ENCODE measurements around the gene LAMC1.
"Not testable (repeated sequence)": the region's sequence is repeated elsewhere in the genome, so short reads cannot be mapped to it uniquely, and the experiment has no call there.

The LAMC1 gene

DNA sequence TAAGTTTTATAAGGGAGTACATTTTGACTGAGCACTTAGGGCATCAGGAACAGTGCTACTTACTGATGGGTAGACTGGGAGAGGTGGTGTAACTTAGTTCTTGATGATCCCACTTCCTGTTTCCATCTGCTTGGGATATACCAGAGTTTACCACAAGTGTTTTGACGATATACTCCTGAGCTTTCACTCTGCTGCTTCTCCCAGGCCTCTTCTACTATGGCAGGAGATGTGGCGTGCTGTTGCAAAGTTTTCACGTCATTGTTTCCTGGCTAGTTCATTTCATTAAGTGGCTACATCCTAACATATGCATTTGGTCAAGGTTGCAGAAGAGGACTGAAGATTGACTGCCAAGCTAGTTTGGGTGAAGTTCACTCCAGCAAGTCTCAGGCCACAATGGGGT is 121.5 kb downstream of the LAMC1 start:
- POLR2A ChIA-PET: no interaction called here
- Histone ChIP-seq H3K27ac (ENCODE audit: insufficient read depth in 1 of 2, low read depth in 1 of 2, low read length in 2 of 2, poor library complexity in 1 of 2, severe bottlenecking in 2 of 2) (no peak overlapping the region), H3K4me3 (ENCODE audit: control insufficient read depth in 1 of 7, extremely low read depth in 1 of 7, insufficient read depth in 4 of 7, low read depth in 2 of 7, low read length in 6 of 7) (no peak overlapping the region), H3K27me3 (replicated peaks in 2 of 5; ENCODE audit: control insufficient read depth in 4 of 5, insufficient read depth in 5 of 5, low read length in 4 of 5) (peaks cover 0 to 1% (median 0%) of the 10 kb centered on the region in 5 experiments), H3K4me1 (ENCODE audit: control extremely low read depth in 1 of 4, control insufficient read depth in 4 of 4, insufficient read depth in 4 of 4, low read length in 3 of 4) (peaks cover 0 to under 1% (median 0%) of the 10 kb centered on the region in 4 experiments), H3K9me3 (ENCODE audit: control extremely low read depth in 1 of 5, control insufficient read depth in 4 of 5, insufficient read depth in 2 of 5, low read depth in 1 of 5, low read length in 4 of 5) (no peaks in the 10 kb centered on the region), H3K36me3 (ENCODE audit: control insufficient read depth in 4 of 4, insufficient read depth in 4 of 4, low read length in 3 of 4) (peaks cover 0 to 12% (median 2%) of the 10 kb centered on the region in 4 experiments)
- DNase-seq: no peak
- 0% methylated on average over 1 of the region's 3 CpGs for WGBS (ENCODE audit: insufficient coverage)
- CTCF ChIA-PET: no interaction called here

DNA sequence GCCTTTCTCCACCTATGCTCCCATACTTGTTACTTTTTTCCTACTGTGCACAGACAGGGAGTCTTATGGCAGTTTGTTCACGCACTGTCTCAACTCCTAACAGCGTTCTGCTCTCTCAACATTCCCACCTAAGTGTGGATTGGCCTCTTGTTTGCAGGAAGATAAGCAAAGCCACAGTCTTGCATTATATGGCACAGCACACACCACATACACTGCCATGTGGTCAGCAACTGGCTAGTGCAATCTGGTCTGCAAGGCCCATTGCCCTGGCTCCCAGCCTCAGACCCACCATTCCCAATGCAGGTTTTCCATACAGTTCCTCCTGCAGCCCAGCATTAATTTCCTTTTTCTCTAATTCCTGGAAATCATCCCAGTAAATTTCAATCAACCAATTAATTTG is 124.5 kb downstream of the LAMC1 start:
- WGBS (ENCODE audit: insufficient coverage): 100% methylated on average over 2 of the region's 2 CpGs
- no peak for DNase-seq
- CTCF ChIA-PET: no interaction called here

DNA sequence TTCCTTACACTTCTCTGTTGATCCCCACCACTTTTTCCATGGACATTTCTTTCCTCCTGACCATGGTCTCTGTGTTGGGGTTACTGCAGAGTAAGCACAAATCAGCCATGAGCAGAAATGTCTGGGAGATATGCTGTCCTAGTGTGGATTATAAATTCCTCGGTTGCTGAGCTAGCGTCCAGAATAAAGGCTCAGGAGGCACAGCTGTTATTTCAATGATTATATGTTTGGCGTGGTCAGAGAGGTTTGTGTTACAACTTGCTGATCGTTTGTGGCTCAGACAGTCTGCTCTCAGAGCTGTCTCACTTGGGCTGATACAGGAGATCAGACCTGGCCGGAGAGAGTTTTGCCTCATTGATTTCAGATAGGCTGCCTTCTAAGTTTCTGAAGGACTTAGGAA is 125.4 kb downstream of the LAMC1 start:
- CTCF ChIA-PET: interaction anchor here (1.0 kb wide), 1 partner anchor 12 kb away, joined by 4 read pairs; no protein-coding TSS in a partner anchor
- POLR2A ChIA-PET: no interaction called here
- no peak overlapping the region for H3K4me3 ChIP-seq (ENCODE audit: control insufficient read depth in 1 of 7, extremely low read depth in 1 of 7, insufficient read depth in 4 of 7, low read depth in 2 of 7, low read length in 6 of 7)

More for the DNA sequence above, 124.5 kb downstream of the LAMC1 start:
- H3K9me3 ChIP-seq (ENCODE audit: control extremely low read depth in 1 of 5, control insufficient read depth in 4 of 5, insufficient read depth in 2 of 5, low read depth in 1 of 5, low read length in 4 of 5): no peaks in the 10 kb centered on the region
- H3K36me3 ChIP-seq (ENCODE audit: control insufficient read depth in 4 of 4, insufficient read depth in 4 of 4, low read length in 3 of 4): peaks cover 0 to 6% (median under 1%) of the 10 kb centered on the region in 4 experiments
- POLR2A ChIA-PET: no interaction called here
- no peak overlapping the region for H3K27ac ChIP-seq (ENCODE audit: insufficient read depth in 1 of 2, low read depth in 1 of 2, low read length in 2 of 2, poor library complexity in 1 of 2, severe bottlenecking in 2 of 2)
- no peak overlapping the region for H3K4me3 ChIP-seq (ENCODE audit: control insufficient read depth in 1 of 7, extremely low read depth in 1 of 7, insufficient read depth in 4 of 7, low read depth in 2 of 7, low read length in 6 of 7)
- no peaks in the 10 kb centered on the region for H3K4me1 ChIP-seq (ENCODE audit: control extremely low read depth in 1 of 4, control insufficient read depth in 4 of 4, insufficient read depth in 4 of 4, low read length in 3 of 4)
- H3K27me3 ChIP-seq (replicated peaks in 2 of 5; ENCODE audit: control insufficient read depth in 4 of 5, insufficient read depth in 5 of 5, low read length in 4 of 5): peaks cover 0 to 1% (median 0%) of the 10 kb centered on the region in 5 experiments

DNA sequence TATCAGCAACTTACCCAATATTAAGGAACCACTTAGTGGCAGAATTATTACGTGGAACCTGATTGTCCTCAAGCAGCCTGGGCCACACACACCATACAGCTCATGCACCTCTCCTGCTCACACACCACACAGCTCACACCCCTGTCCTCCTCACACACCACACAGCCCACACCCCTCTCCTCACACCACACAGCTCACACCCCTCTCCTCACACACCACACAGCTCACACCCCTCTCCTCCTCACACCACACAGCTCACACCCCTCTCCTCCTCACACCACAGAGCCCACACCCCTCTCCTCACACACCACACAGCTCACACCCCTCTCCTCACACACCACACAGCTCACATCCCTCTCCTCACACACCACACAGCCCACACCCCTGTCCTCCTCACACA is 126.1 kb downstream of the LAMC1 start:
- Histone ChIP-seq H3K4me1 (ENCODE audit: control extremely low read depth in 1 of 4, control insufficient read depth in 4 of 4, insufficient read depth in 4 of 4, low read length in 3 of 4) (no peaks in the 10 kb centered on the region), H3K36me3 (ENCODE audit: control insufficient read depth in 4 of 4, insufficient read depth in 4 of 4, low read length in 3 of 4) (no peaks in the 10 kb centered on the region), H3K27me3 (replicated peaks in 2 of 5; ENCODE audit: control insufficient read depth in 4 of 5, insufficient read depth in 5 of 5, low read length in 4 of 5) (peaks cover 0 to 1% (median 0%) of the 10 kb centered on the region in 5 experiments), H3K4me3 (ENCODE audit: control insufficient read depth in 1 of 7, extremely low read depth in 1 of 7, insufficient read depth in 4 of 7, low read depth in 2 of 7, low read length in 6 of 7) (no peak overlapping the region), H3K9me3 (ENCODE audit: control extremely low read depth in 1 of 5, control insufficient read depth in 4 of 5, insufficient read depth in 2 of 5, low read depth in 1 of 5, low read length in 4 of 5) (no peaks in the 10 kb centered on the region), H3K27ac (ENCODE audit: insufficient read depth in 1 of 2, low read depth in 1 of 2, low read length in 2 of 2, poor library complexity in 1 of 2, severe bottlenecking in 2 of 2) (no peak overlapping the region)
- no peak for DNase-seq
- POLR2A ChIA-PET: no interaction called here
- WGBS (ENCODE audit: insufficient coverage): 80% methylated on average over 1 of the region's 1 CpG
- CTCF ChIA-PET: interaction anchor here (1.0 kb wide), 1 partner anchor 13 kb away, joined by 4 read pairs; no protein-coding TSS in a partner anchor

More for the DNA sequence above, 125.4 kb downstream of the LAMC1 start:
- no peaks in the 10 kb centered on the region for H3K4me1 ChIP-seq (ENCODE audit: control extremely low read depth in 1 of 4, control insufficient read depth in 4 of 4, insufficient read depth in 4 of 4, low read length in 3 of 4)
- H3K27me3 ChIP-seq (replicated peaks in 2 of 5; ENCODE audit: control insufficient read depth in 4 of 5, insufficient read depth in 5 of 5, low read length in 4 of 5): peaks cover 0 to 1% (median 0%) of the 10 kb centered on the region in 5 experiments
- no peak for DNase-seq
- 98% methylated on average over 5 of the region's 5 CpGs for whole genome bisulfite sequencing (ENCODE audit: insufficient coverage)
- no peaks in the 10 kb centered on the region for H3K36me3 ChIP-seq (ENCODE audit: control insufficient read depth in 4 of 4, insufficient read depth in 4 of 4, low read length in 3 of 4)
- H3K9me3 ChIP-seq (ENCODE audit: control extremely low read depth in 1 of 5, control insufficient read depth in 4 of 5, insufficient read depth in 2 of 5, low read depth in 1 of 5, low read length in 4 of 5): no peaks in the 10 kb centered on the region
- H3K27ac ChIP-seq (ENCODE audit: insufficient read depth in 1 of 2, low read depth in 1 of 2, low read length in 2 of 2, poor library complexity in 1 of 2, severe bottlenecking in 2 of 2): no peak overlapping the region

DNA sequence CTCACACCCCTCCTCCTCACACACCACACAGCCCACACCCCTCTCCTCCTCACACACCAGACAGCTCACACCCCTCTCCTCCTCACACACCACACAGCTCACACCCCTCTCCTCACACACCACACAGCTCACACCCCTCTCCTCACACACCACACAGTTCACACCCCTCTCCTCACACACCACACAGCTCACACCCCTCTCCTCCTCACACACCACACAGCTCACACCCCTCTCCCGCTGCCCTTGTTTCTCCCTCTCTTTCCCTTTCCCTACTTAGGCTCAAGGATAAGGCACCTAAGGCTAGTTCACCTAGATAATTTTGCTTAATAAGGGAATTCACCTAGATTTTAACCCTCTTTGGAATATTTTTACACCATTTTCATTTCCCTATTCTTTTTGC is 126.8 kb downstream of the LAMC1 start:
- H3K4me1 ChIP-seq (ENCODE audit: control extremely low read depth in 1 of 4, control insufficient read depth in 4 of 4, insufficient read depth in 4 of 4, low read length in 3 of 4); H3K4me3 ChIP-seq (ENCODE audit: control insufficient read depth in 1 of 7, extremely low read depth in 1 of 7, insufficient read depth in 4 of 7, low read depth in 2 of 7, low read length in 6 of 7); CTCF ChIA-PET; POLR2A ChIA-PET; H3K27me3 ChIP-seq (replicated peaks in 2 of 5; ENCODE audit: control insufficient read depth in 4 of 5, insufficient read depth in 5 of 5, low read length in 4 of 5); DNase-seq; H3K27ac ChIP-seq (ENCODE audit: insufficient read depth in 1 of 2, low read depth in 1 of 2, low read length in 2 of 2, poor library complexity in 1 of 2, severe bottlenecking in 2 of 2); H3K9me3 ChIP-seq (ENCODE audit: control extremely low read depth in 1 of 5, control insufficient read depth in 4 of 5, insufficient read depth in 2 of 5, low read depth in 1 of 5, low read length in 4 of 5); H3K36me3 ChIP-seq (ENCODE audit: control insufficient read depth in 4 of 4, insufficient read depth in 4 of 4, low read length in 3 of 4): not testable (repeated sequence)
- 83% methylated on average over 1 of the region's 1 CpG for WGBS (ENCODE audit: insufficient coverage)

- ChIA-PET POLR2A (no interaction called here), CTCF (no interaction called here)
- no peak for DNase-seq
- H3K27me3 ChIP-seq (replicated peaks in 2 of 5; ENCODE audit: control insufficient read depth in 4 of 5, insufficient read depth in 5 of 5, low read length in 4 of 5): peaks cover 0 to 1% (median 0%) of the 10 kb centered on the region in 5 experiments
- H3K4me3 ChIP-seq (ENCODE audit: control insufficient read depth in 1 of 7, extremely low read depth in 1 of 7, insufficient read depth in 4 of 7, low read depth in 2 of 7, low read length in 6 of 7): no peak overlapping the region
- no peak overlapping the region for H3K27ac ChIP-seq (ENCODE audit: insufficient read depth in 1 of 2, low read depth in 1 of 2, low read length in 2 of 2, poor library complexity in 1 of 2, severe bottlenecking in 2 of 2)
- H3K36me3 ChIP-seq (ENCODE audit: control insufficient read depth in 4 of 4, insufficient read depth in 4 of 4, low read length in 3 of 4): no peaks in the 10 kb centered on the region
- no peaks in the 10 kb centered on the region for H3K4me1 ChIP-seq (ENCODE audit: control extremely low read depth in 1 of 4, control insufficient read depth in 4 of 4, insufficient read depth in 4 of 4, low read length in 3 of 4)
- H3K9me3 ChIP-seq (ENCODE audit: control extremely low read depth in 1 of 5, control insufficient read depth in 4 of 5, insufficient read depth in 2 of 5, low read depth in 1 of 5, low read length in 4 of 5): no peaks in the 10 kb centered on the region
Measured at GRCh38 chr1:183150445-183150844, 127.2 kb downstream of the LAMC1 start.

DNA sequence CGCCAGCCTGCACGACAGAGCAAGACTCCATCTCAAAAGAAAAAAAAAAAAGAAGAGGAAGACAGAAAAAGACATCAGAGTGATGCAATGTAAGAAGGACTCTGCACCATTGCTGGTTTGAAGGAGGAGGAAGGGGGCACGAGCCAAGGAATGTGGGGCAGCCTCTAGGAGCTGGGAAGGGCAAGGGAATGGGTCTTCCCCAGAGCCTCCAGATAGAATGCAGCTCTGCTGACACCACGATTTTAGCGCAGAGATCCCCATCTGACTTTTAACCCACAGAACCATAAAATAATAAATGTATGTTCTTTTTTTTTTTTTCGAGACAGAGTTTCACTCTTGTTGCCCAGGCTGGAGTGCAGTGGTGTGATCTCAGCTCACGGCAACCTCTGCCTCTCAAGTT is 129.0 kb downstream of the LAMC1 start:
- Histone ChIP-seq H3K36me3 (ENCODE audit: control insufficient read depth in 4 of 4, insufficient read depth in 4 of 4, low read length in 3 of 4) (no peaks in the 10 kb centered on the region), H3K9me3 (ENCODE audit: control extremely low read depth in 1 of 5, control insufficient read depth in 4 of 5, insufficient read depth in 2 of 5, low read depth in 1 of 5, low read length in 4 of 5) (no peaks in the 10 kb centered on the region), H3K4me1 (ENCODE audit: control extremely low read depth in 1 of 4, control insufficient read depth in 4 of 4, insufficient read depth in 4 of 4, low read length in 3 of 4) (no peaks in the 10 kb centered on the region), H3K4me3 (ENCODE audit: control insufficient read depth in 1 of 7, extremely low read depth in 1 of 7, insufficient read depth in 4 of 7, low read depth in 2 of 7, low read length in 6 of 7) (no peak overlapping the region), H3K27ac (ENCODE audit: insufficient read depth in 1 of 2, low read depth in 1 of 2, low read length in 2 of 2, poor library complexity in 1 of 2, severe bottlenecking in 2 of 2) (no peak overlapping the region), H3K27me3 (replicated peaks in 2 of 5; ENCODE audit: control insufficient read depth in 4 of 5, insufficient read depth in 5 of 5, low read length in 4 of 5) (peaks cover 0 to 1% (median 0%) of the 10 kb centered on the region in 5 experiments)
- ChIA-PET CTCF (no interaction called here), POLR2A (no interaction called here)
- WGBS (ENCODE audit: insufficient coverage): 97% methylated on average over 4 of the region's 7 CpGs
- DNase-seq: no peak
